ENCODE data around the gene MTUS2. TPM values are rescaled to one million over a fixed set of nuclear protein-coding genes. Genes with fewer than 3 reads are reported as not detected.

Gene MTUS2
- total and polyA plus RNA-seq, 2 donors (not counting 1 experiment from before 2014, with no cell fraction given), result 0.06 TPM; not detected in 1

DNA sequence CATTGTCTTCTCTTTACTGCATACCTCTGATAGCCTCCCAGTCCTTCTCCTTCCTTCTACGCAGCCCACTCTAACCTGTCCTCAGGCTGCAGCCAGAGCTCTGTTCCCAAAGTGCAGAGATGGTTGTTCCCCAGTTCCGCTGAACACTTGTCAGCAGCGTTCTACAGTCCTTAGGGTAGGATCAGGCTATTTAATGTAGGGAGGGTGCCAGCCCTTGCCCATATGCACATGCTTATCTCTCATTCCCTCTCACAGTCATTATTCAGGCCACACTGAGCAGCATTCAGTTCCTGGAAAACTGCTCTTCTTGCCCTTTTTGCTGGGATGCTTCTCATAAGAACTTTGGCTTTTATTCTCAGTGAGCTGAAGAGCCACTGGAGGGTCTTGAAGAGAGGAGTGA is 180.7 kb downstream of the MTUS2 start:
- no peaks in the 10 kb centered on the region for H3K9me3 ChIP-seq (ENCODE audit: control insufficient read depth, insufficient read depth, low read depth, low read length)
- H3K4me3 ChIP-seq (replicated peaks in 1 of 4; ENCODE audit: control extremely low read depth in 1 of 4, insufficient read depth in 1 of 4, low read depth in 3 of 4, low read length in 4 of 4), result no peak overlapping the region
- no peaks in the 10 kb centered on the region for H3K4me1 ChIP-seq (ENCODE audit: control insufficient read depth, extremely low read depth, insufficient read depth, low read length)
- H3K9ac ChIP-seq (ENCODE audit: insufficient read depth, low read length), result no peak overlapping the region
- no peaks in the 10 kb centered on the region for H3K27me3 ChIP-seq (ENCODE audit: control insufficient read depth, insufficient read depth, low read length)
- DNase-seq (ENCODE audit: low read depth in 2 of 2), result no peak
- H3K27ac ChIP-seq (ENCODE audit: insufficient read depth, low read length), result no peak overlapping the region
- no peaks in the 10 kb centered on the region for H3K79me2 ChIP-seq (ENCODE audit: control insufficient read depth, insufficient read depth, low read length)
- no peaks in the 10 kb centered on the region for H4K20me1 ChIP-seq (ENCODE audit: control insufficient read depth, extremely low read depth, insufficient read depth, low read length)
- TF ChIP-seq, protein P1, sequence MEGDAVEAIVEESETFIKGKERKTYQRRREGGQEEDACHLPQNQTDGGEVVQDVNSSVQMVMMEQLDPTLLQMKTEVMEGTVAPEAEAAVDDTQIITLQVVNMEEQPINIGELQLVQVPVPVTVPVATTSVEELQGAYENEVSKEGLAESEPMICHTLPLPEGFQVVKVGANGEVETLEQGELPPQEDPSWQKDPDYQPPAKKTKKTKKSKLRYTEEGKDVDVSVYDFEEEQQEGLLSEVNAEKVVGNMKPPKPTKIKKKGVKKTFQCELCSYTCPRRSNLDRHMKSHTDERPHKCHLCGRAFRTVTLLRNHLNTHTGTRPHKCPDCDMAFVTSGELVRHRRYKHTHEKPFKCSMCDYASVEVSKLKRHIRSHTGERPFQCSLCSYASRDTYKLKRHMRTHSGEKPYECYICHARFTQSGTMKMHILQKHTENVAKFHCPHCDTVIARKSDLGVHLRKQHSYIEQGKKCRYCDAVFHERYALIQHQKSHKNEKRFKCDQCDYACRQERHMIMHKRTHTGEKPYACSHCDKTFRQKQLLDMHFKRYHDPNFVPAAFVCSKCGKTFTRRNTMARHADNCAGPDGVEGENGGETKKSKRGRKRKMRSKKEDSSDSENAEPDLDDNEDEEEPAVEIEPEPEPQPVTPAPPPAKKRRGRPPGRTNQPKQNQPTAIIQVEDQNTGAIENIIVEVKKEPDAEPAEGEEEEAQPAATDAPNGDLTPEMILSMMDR (conservative IDR thresholded peaks at IDR 0.05 in 1 of 2, IDR thresholded peaks at IDR 0.05 in 1 of 2; ENCODE audit: low read depth in 1 of 2, low read length in 2 of 2), result no peak
- no peak for TF ChIP-seq EZH2 (IDR thresholded peaks at IDR 0.05; ENCODE audit: low read length, missing control alignments)
- H2AFZ ChIP-seq (ENCODE audit: low read length), result no peak overlapping the region
- H3K36me3 ChIP-seq (ENCODE audit: control insufficient read depth, insufficient read depth, low read length), result no peaks in the 10 kb centered on the region
- no peak overlapping the region for H3K4me2 ChIP-seq (ENCODE audit: extremely low read depth, insufficient read depth, low read length)

DNA sequence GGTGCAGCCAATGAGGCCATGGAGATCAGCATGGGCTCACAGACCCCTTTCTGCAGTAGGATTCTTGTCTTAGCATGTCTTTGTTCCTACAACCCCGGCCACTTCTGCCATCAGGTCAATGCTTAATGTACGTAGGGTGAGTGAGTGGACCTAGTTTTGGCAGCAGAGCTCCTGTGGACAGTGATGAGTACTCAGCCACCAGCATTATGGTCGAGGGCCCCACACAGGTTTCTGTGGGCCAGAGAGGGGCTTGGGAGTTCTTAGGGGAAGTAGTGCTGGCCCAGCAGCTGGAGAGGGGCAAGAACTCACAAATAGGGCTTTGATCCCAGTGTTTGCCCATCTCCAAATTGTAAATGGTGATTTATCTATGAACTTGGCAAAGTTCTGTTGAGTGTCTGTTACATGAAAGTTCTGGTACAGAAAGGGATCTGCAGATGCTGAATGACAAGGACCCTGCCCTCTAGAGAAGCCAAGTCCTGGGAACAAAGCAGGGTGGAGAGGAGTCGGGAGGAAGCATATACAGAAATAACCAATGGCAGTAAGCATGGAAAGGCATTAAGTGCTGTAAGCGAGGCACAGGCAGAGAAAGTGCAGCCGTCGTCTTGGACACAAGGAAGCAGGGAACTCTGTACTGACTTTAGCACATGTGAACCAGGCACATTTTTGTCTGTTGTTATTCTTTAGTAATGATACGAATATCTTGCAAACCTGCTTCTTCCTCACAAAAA is 185.1 kb downstream of the MTUS2 start:
- Histone ChIP-seq H2AFZ (ENCODE audit: low read length) (no peak overlapping the region), H3K9me3 (ENCODE audit: control insufficient read depth, insufficient read depth, low read depth, low read length) (no peaks in the 10 kb centered on the region), H3K27me3 (ENCODE audit: control insufficient read depth, insufficient read depth, low read length) (no peaks in the 10 kb centered on the region), H3K4me2 (ENCODE audit: extremely low read depth, insufficient read depth, low read length) (no peak overlapping the region), H3K36me3 (ENCODE audit: control insufficient read depth, insufficient read depth, low read length) (no peaks in the 10 kb centered on the region), H3K4me1 (ENCODE audit: control insufficient read depth, extremely low read depth, insufficient read depth, low read length) (no peaks in the 10 kb centered on the region), H3K27ac (ENCODE audit: insufficient read depth, low read length) (no peak overlapping the region), H3K4me3 (replicated peaks in 1 of 4; ENCODE audit: control extremely low read depth in 1 of 4, insufficient read depth in 1 of 4, low read depth in 3 of 4, low read length in 4 of 4) (no peak overlapping the region), H3K9ac (ENCODE audit: insufficient read depth, low read length) (no peak overlapping the region), H3K79me2 (ENCODE audit: control insufficient read depth, insufficient read depth, low read length) (no peaks in the 10 kb centered on the region), H4K20me1 (ENCODE audit: control insufficient read depth, extremely low read depth, insufficient read depth, low read length) (no peaks in the 10 kb centered on the region)
- TF ChIP-seq, protein P1 (conservative IDR thresholded peaks at IDR 0.05 in 1 of 2, IDR thresholded peaks at IDR 0.05 in 1 of 2; ENCODE audit: low read depth in 1 of 2, low read length in 2 of 2), result no peak
- TF ChIP-seq EZH2 (IDR thresholded peaks at IDR 0.05; ENCODE audit: low read length, missing control alignments), result no peak
- DNase-seq (ENCODE audit: low read depth in 2 of 2), result no peak

DNA sequence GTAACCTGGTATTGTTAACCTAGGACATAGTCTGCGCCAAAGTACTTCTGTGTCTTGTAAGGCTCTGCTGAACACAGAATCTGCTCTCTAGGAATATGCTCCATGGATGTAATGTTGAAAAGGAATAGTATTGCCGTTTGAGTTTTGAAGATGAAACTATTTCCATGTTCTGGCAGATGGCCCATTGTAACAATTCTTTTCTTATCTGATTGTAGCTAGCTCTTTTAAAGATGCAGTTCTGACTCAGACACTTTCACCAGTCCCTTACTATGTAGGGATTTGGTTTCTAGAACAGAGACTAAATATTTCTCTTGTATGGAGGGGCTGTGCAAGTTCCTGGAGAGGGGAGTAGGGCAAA is 185.6 kb downstream of the MTUS2 start:
- Histone ChIP-seq H4K20me1 (ENCODE audit: control insufficient read depth, extremely low read depth, insufficient read depth, low read length) (no peaks in the 10 kb centered on the region), H3K9ac (ENCODE audit: insufficient read depth, low read length) (no peak overlapping the region), H3K4me3 (replicated peaks in 1 of 4; ENCODE audit: control extremely low read depth in 1 of 4, insufficient read depth in 1 of 4, low read depth in 3 of 4, low read length in 4 of 4) (no peak overlapping the region), H3K27ac (ENCODE audit: insufficient read depth, low read length) (no peak overlapping the region), H3K27me3 (ENCODE audit: control insufficient read depth, insufficient read depth, low read length) (no peaks in the 10 kb centered on the region), H3K36me3 (ENCODE audit: control insufficient read depth, insufficient read depth, low read length) (no peaks in the 10 kb centered on the region), H3K9me3 (ENCODE audit: control insufficient read depth, insufficient read depth, low read depth, low read length) (no peaks in the 10 kb centered on the region), H2AFZ (ENCODE audit: low read length) (no peak overlapping the region), H3K4me1 (ENCODE audit: control insufficient read depth, extremely low read depth, insufficient read depth, low read length) (no peaks in the 10 kb centered on the region), H3K4me2 (ENCODE audit: extremely low read depth, insufficient read depth, low read length) (no peak overlapping the region), H3K79me2 (ENCODE audit: control insufficient read depth, insufficient read depth, low read length) (no peaks in the 10 kb centered on the region)
- TF ChIP-seq, protein P1 (conservative IDR thresholded peaks at IDR 0.05 in 1 of 2, IDR thresholded peaks at IDR 0.05 in 1 of 2; ENCODE audit: low read depth in 1 of 2, low read length in 2 of 2), result no peak
- no peak for TF ChIP-seq EZH2 (IDR thresholded peaks at IDR 0.05; ENCODE audit: low read length, missing control alignments)
- no peak for DNase-seq (ENCODE audit: low read depth in 2 of 2)
